HL-60 (cell line): ENCODE data around the gene TIE1.

Experiments used
- CTCF ChIP-seq: IDR thresholded peaks from one replicate; pipeline ENCODE4 v1.5.1; 2011; ENCODE audit warnings: low read length, control low read depth, inconsistent platforms; ENCODE audit not compliant: insufficient read depth
- GABPA ChIP-seq: IDR thresholded peaks from 2 replicates; pipeline ENCODE4 v1.6.1; 2012; ENCODE audit warnings: low read depth
- POLR2AphosphoS5 ChIP-seq: IDR thresholded peaks from 2 replicates; pipeline ENCODE4 v1.6.1; 2012; ENCODE audit warnings: low read depth
- TF ChIP-seq, protein P1 (sequence below): IDR thresholded peaks from 2 replicates; pipeline ENCODE4 v1.6.1; 2012; ENCODE audit warnings: low read depth; ENCODE audit not compliant: insufficient replicate concordance

- no peak for TF ChIP-seq GABPA
- no peak for TF ChIP-seq POLR2AphosphoS5
- no peak for TF ChIP-seq CTCF
- TF ChIP-seq, protein P1, sequence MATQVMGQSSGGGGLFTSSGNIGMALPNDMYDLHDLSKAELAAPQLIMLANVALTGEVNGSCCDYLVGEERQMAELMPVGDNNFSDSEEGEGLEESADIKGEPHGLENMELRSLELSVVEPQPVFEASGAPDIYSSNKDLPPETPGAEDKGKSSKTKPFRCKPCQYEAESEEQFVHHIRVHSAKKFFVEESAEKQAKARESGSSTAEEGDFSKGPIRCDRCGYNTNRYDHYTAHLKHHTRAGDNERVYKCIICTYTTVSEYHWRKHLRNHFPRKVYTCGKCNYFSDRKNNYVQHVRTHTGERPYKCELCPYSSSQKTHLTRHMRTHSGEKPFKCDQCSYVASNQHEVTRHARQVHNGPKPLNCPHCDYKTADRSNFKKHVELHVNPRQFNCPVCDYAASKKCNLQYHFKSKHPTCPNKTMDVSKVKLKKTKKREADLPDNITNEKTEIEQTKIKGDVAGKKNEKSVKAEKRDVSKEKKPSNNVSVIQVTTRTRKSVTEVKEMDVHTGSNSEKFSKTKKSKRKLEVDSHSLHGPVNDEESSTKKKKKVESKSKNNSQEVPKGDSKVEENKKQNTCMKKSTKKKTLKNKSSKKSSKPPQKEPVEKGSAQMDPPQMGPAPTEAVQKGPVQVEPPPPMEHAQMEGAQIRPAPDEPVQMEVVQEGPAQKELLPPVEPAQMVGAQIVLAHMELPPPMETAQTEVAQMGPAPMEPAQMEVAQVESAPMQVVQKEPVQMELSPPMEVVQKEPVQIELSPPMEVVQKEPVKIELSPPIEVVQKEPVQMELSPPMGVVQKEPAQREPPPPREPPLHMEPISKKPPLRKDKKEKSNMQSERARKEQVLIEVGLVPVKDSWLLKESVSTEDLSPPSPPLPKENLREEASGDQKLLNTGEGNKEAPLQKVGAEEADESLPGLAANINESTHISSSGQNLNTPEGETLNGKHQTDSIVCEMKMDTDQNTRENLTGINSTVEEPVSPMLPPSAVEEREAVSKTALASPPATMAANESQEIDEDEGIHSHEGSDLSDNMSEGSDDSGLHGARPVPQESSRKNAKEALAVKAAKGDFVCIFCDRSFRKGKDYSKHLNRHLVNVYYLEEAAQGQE = no peak
Measured at GRCh38 chr1:43359696-43360095, 58.9 kb downstream of the TIE1 start.
